ENCODE data around the gene ACTN3. TPM values are rescaled to one million over a fixed set of nuclear protein-coding genes. Genes with fewer than 3 reads are reported as not detected.

ACTN3 gene
- total RNA-seq, 2 donors from 2014 or later = 0.10 to 0.15 TPM

Other genes starting within 250 kb of the ACTN3 start
- gene CD248, start 229.9 kb upstream of the ACTN3 start, total RNA-seq = 10 to 100 TPM; 43.8 to 54.3 TPM
- gene RIN1, start 210.5 kb upstream of the ACTN3 start, total RNA-seq = 1 to 10 TPM; 2.2 to 4.6 TPM
- 10 to 100 TPM; 14.9 to 19.3 TPM for gene BRMS1, start 201.8 kb upstream of the ACTN3 start, total RNA-seq
- gene B4GAT1, start 199.3 kb upstream of the ACTN3 start, total RNA-seq = 10 to 100 TPM; 37.9 to 41.1 TPM
- gene SLC29A2, start 175.1 kb upstream of the ACTN3 start, total RNA-seq = 10 to 100 TPM; 15.1 to 16.6 TPM
- under 1 TPM; 0.18 to 0.68 TPM for gene NPAS4, start 125.9 kb upstream of the ACTN3 start, total RNA-seq
- 10 to 100 TPM; 43.1 to 47.0 TPM for gene MRPL11, start 108.1 kb upstream of the ACTN3 start, total RNA-seq
- gene PELI3, start 80.0 kb upstream of the ACTN3 start, total RNA-seq = 10 to 100 TPM in 1 of 2 donors, 1 to 10 TPM in 1; 9.1 to 11.0 TPM
- gene DPP3, start 66.5 kb upstream of the ACTN3 start, total RNA-seq = 10 to 100 TPM; 18.5 TPM
- 10 to 100 TPM; 18.7 to 18.9 TPM for gene BBS1, start 36.3 kb upstream of the ACTN3 start, total RNA-seq
- gene ZDHHC24, start 855 bp upstream of the ACTN3 start, total RNA-seq = 1 to 10 TPM; 7.9 to 8.2 TPM
- 10 to 100 TPM; 51.0 to 71.9 TPM for gene CTSF, start 21.7 kb downstream of the ACTN3 start, total RNA-seq
- under 1 TPM; 0.18 to 0.39 TPM for gene CCDC87, start 46.2 kb downstream of the ACTN3 start, total RNA-seq
- 10 to 100 TPM; 28.3 to 28.6 TPM for gene CCS, start 46.3 kb downstream of the ACTN3 start, total RNA-seq
- 10 to 100 TPM; 31.2 to 35.2 TPM for gene RBM14, start 69.7 kb downstream of the ACTN3 start, total RNA-seq
- 10 to 100 TPM; 63.6 to 76.7 TPM for gene RBM4, start 91.8 kb downstream of the ACTN3 start, total RNA-seq
- gene RBM4B, start 131.0 kb downstream of the ACTN3 start, total RNA-seq = 10 to 100 TPM in 1 of 2 donors, 1 to 10 TPM in 1; 8.0 to 13.8 TPM
- gene SPTBN2, start 182.3 kb downstream of the ACTN3 start, total RNA-seq = 1 to 10 TPM; 3.2 to 3.8 TPM

All from left cardiac atrium (tissue), 2 donors.